HFFc6 (cell line): ENCODE data around the gene ATP13A1. TPM values are rescaled to one million over a fixed set of nuclear protein-coding genes. Genes with fewer than 3 reads are reported as not detected.

Source experiments
- DNase-seq: peaks from one replicate; pipeline ENCODE4 v3.0.0-alpha.2; 2018
- H3K27ac Mint-ChIP-seq: 2 replicates; pipeline ENCODE4 v1.8.0; 2020; ENCODE audit warnings: mild to moderate bottlenecking, mixed read lengths
- H3K27me3 Mint-ChIP-seq: 2 replicates; pipeline ENCODE4 v1.8.0; 2021; ENCODE audit warnings: mild to moderate bottlenecking, moderate library complexity, mixed read lengths; ENCODE audit not compliant: insufficient read depth
- H3K36me3 Mint-ChIP-seq: 2 replicates; pipeline ENCODE4 v1.8.0; 2021; ENCODE audit warnings: low read depth, mixed read lengths
- H3K4me1 Mint-ChIP-seq: 2 replicates; pipeline ENCODE4 v1.8.0; 2020; ENCODE audit warnings: low read depth, mixed read lengths
- H3K4me3 Mint-ChIP-seq: 2 replicates; pipeline ENCODE4 v1.8.0; 2020; ENCODE audit warnings: mild to moderate bottlenecking, moderate library complexity, mixed read lengths
- H3K9me3 Mint-ChIP-seq: 2 replicates; pipeline ENCODE4 v1.8.0; 2020; ENCODE audit warnings: mild to moderate bottlenecking, mixed read lengths
- CTCF ChIP-seq: fragments of 200-600 bp; sonication (generic); IDR thresholded peaks from 2 replicates; pipeline ENCODE4 v1.5.0; 2021; ENCODE audit warnings: antibody characterized with exemption, mild to moderate bottlenecking
- total RNA-seq, 6 experiments: library from RNA; stranded (reverse); fragmentation: NEBNext Ultra II Directional; extraction: Animal tissue kit (Norgen Biotek cat#: 25700); gene quantifications; 2 replicates in 1 of 6; 3 replicates in 5 of 6; pipeline ENCODE4 v1.2.3, GENCODE V29; 2021

The ATP13A1 gene
- total RNA-seq, 6 experiments from 2014 or later = 56.5 to 76.3 (median 61.3) TPM

- H3K27me3 Mint-ChIP-seq = peaks cover 11% of the 10 kb centered on the region
- no peaks in the 10 kb centered on the region for H3K36me3 Mint-ChIP-seq
- no peak overlapping the region for H3K4me3 Mint-ChIP-seq
- H3K9me3 Mint-ChIP-seq = no peaks in the 10 kb centered on the region
- no peak for DNase-seq
- H3K27ac Mint-ChIP-seq = no peak overlapping the region
- H3K4me1 Mint-ChIP-seq = peaks cover 6% of the 10 kb centered on the region
- TF ChIP-seq CTCF = no peak
Observed at GRCh38 chr19:19626516-19627472, 36.7 kb downstream of the ATP13A1 start.

DNA sequence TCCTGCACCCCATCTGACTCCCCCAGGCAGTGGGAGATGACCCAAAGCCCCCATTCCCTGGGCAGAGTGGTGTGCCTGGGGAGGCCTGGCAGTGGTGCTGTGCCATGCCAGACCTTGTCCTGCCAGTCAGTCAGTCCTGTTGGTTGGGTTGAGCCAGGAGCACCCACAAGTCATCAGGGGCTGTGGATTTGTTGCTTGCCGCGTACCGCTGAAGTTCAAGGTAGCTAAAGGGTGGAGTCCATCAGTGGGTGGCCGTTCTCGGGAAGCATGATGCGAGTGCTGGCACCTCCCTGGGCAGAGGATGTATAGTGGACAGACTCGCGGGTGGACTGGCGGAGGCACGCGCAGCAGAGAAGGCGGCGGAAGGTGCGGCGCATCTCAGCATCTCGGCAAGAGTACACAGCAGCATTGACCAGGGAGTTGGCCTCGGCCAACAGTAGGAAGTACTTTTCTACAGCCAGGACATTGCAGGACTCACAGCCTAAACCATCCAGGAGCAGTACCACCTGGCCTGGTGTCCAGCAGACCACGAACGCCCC lies 39.4 kb downstream of the ATP13A1 start:
- no peak for DNase-seq
- Mint-ChIP-seq H3K9me3 (no peaks in the 10 kb centered on the region), H3K4me1 (peaks cover 12% of the 10 kb centered on the region), H3K27ac (no peak overlapping the region), H3K36me3 (no peaks in the 10 kb centered on the region), H3K27me3 (peaks cover 13% of the 10 kb centered on the region), H3K4me3 (no peak overlapping the region)
- no peak for TF ChIP-seq CTCF

GRCh38 chr19:19623383-19623782 lies 40.1 kb downstream of the ATP13A1 start:
- Mint-ChIP-seq H3K4me3 (no peak overlapping the region), H3K27ac (no peak overlapping the region)

GRCh38 chr19:19619849-19620210 lies 43.6 kb downstream of the ATP13A1 start:
- no peaks in the 10 kb centered on the region for H3K9me3 Mint-ChIP-seq
- no peak for DNase-seq
- no peaks in the 10 kb centered on the region for H3K36me3 Mint-ChIP-seq
- H3K27ac Mint-ChIP-seq = no peak overlapping the region
- no peak for TF ChIP-seq CTCF
- H3K4me3 Mint-ChIP-seq = no peak overlapping the region
- H3K4me1 Mint-ChIP-seq = peaks cover 26% of the 10 kb centered on the region
- peaks cover 7% of the 10 kb centered on the region for H3K27me3 Mint-ChIP-seq

More at GRCh38 chr19:19623383-19623782, 40.1 kb downstream of the ATP13A1 start:
- H3K4me1 Mint-ChIP-seq = peaks cover 17% of the 10 kb centered on the region
- H3K27me3 Mint-ChIP-seq = peaks cover 15% of the 10 kb centered on the region
- TF ChIP-seq CTCF = no peak
- no peak for DNase-seq
- no peaks in the 10 kb centered on the region for H3K36me3 Mint-ChIP-seq
- H3K9me3 Mint-ChIP-seq = no peaks in the 10 kb centered on the region

GRCh38 chr19:19619181-19619848 lies 44.2 kb downstream of the ATP13A1 start:
- no peak for DNase-seq
- Mint-ChIP-seq H3K27ac (no peak overlapping the region), H3K36me3 (no peaks in the 10 kb centered on the region), H3K9me3 (no peaks in the 10 kb centered on the region), H3K4me1 (peaks cover 26% of the 10 kb centered on the region), H3K27me3 (peaks cover 7% of the 10 kb centered on the region), H3K4me3 (peak overlapping the region; percentile 74)
- TF ChIP-seq CTCF = no peak
